Upper lobe of left lung (tissue), 4 donors: ENCODE results near the gene TRIP12.
A peak's percentile ranks its signal among the peaks of the same experiment; 100 is the strongest.

Experiments
- CTCF ChIP-seq, 6 experiments: fragments of 450-650 bp in 4 of 6; fragments of 200-600 bp in 2 of 6; sonication (generic) in 2 of 6; IDR thresholded peaks; one replicate each; pipeline ENCODE4 v1.5.1; 2016 to 2019; ENCODE audit warnings: antibody characterized with exemption in 6 of 6
- POLR2A ChIP-seq, 4 donors: fragments of 450-650 bp; IDR thresholded peaks; one replicate each; pipeline ENCODE4 v1.5.1; 2016 to 2017; ENCODE audit warnings: antibody characterized with exemption in 4 of 4, mild to moderate bottlenecking in 2 of 4

- TF ChIP-seq CTCF (IDR thresholded peaks at IDR 0.05) (peak in 5 of 6 experiments; percentile 47 to 60 (median 56)), POLR2A (IDR thresholded peaks at IDR 0.05) (no peak)
These were observed 120.6 kb downstream of the TRIP12 start for GRCh38 chr2:229800997-229801754.
